HepG2 (cell line): ENCODE data around the gene TMEM59.

ENCODE experiments used
- ARID2 ChIP-seq: sonication (generic); formaldehyde crosslinking; IDR thresholded peaks from 2 replicates; pipeline ENCODE4 v1.8.1; 2022; ENCODE audit warnings: mild to moderate bottlenecking, missing genetic modification reagents, borderline replicate concordance
- CTCF ChIP-seq: sonication (generic); formaldehyde crosslinking; IDR thresholded peaks from 2 replicates; pipeline ENCODE4 v1.5.0; 2020; ENCODE audit warnings: mild to moderate bottlenecking, missing genetic modification reagents, moderate library complexity
- ETV6 ChIP-seq: sonication (generic); formaldehyde crosslinking; conservative IDR thresholded peaks from 2 replicates; pipeline ENCODE4 v1.4.0; 2020; ENCODE audit warnings: missing genetic modification reagents
- FOXJ3 ChIP-seq: sonication (generic); formaldehyde crosslinking; IDR thresholded peaks from 2 replicates; pipeline ENCODE4 v1.4.0; 2020; ENCODE audit warnings: missing genetic modification reagents, mild to moderate bottlenecking, borderline replicate concordance
- FOXM1 ChIP-seq: sonication (generic); formaldehyde crosslinking; IDR thresholded peaks from 2 replicates; pipeline ENCODE4 v1.5.0; 2020; ENCODE audit warnings: missing genetic modification reagents
- IRF1 ChIP-seq: sonication (generic); formaldehyde crosslinking; IDR thresholded peaks from 2 replicates; pipeline ENCODE4 v1.4.0; 2020; ENCODE audit warnings: low read depth, mild to moderate bottlenecking, missing genetic modification reagents
- JUND ChIP-seq: sonication (generic); formaldehyde crosslinking; IDR thresholded peaks from 2 replicates; pipeline ENCODE4 v1.8.0; 2022; ENCODE audit warnings: mild to moderate bottlenecking, missing genetic modification reagents
- USF2 ChIP-seq, 2 experiments: sonication (generic) in 1 of 2; formaldehyde crosslinking in 1 of 2; IDR thresholded peaks; 2 replicates each; pipeline versions ENCODE4 v1.5.1 to v1.6.1; 2011 to 2020; ENCODE audit warnings: borderline replicate concordance in 1 of 2, low read depth in 1 of 2, low read length in 1 of 2, mild to moderate bottlenecking in 1 of 2, missing genetic modification reagents in 1 of 2, moderate library complexity in 1 of 2
- ZIK1 ChIP-seq: sonication (generic); formaldehyde crosslinking; IDR thresholded peaks from 2 replicates; pipeline ENCODE4 v1.5.0; 2020; ENCODE audit warnings: mild to moderate bottlenecking, low read depth, missing genetic modification reagents, borderline replicate concordance
- ZNF121 ChIP-seq: sonication (generic); formaldehyde crosslinking; IDR thresholded peaks from 2 replicates; pipeline ENCODE4 v1.5.0; 2020; ENCODE audit warnings: mild to moderate bottlenecking, missing genetic modification reagents
- ZNF784 ChIP-seq: sonication (generic); formaldehyde crosslinking; IDR thresholded peaks from 2 replicates; pipeline ENCODE4 v1.5.1; 2020; ENCODE audit warnings: missing genetic modification reagents, mild to moderate bottlenecking, borderline replicate concordance
- ZSCAN9 ChIP-seq: IDR thresholded peaks from 2 replicates; pipeline ENCODE4 v1.6.1; 2016; ENCODE audit warnings: borderline replicate concordance

GRCh38 chr1:54011316-54012007 is 41.5 kb downstream of the TMEM59 start:
- TF ChIP-seq CTCF (CRISPR knock-in tag), result no peak
- no peak for TF ChIP-seq USF2 (IDR thresholded peaks at IDR 0.05; ENCODE audit: low read depth, low read length)
- no peak for TF ChIP-seq USF2 (CRISPR knock-in tag; IDR thresholded peaks at IDR 0.05; ENCODE audit: borderline replicate concordance)
- TF ChIP-seq IRF1, result no peak
- no peak for TF ChIP-seq ETV6 (CRISPR knock-in tag)
- TF ChIP-seq FOXM1 (CRISPR knock-in tag), result no peak
- TF ChIP-seq ZNF784 (CRISPR knock-in tag), result no peak
- TF ChIP-seq FOXJ3 (CRISPR knock-in tag), result no peak
- no peak for TF ChIP-seq ARID2
- TF ChIP-seq ZNF121 (CRISPR knock-in tag), result no peak
- TF ChIP-seq ZSCAN9, result no peak
- no peak for TF ChIP-seq ZIK1 (CRISPR knock-in tag)
- no peak for TF ChIP-seq JUND
